Bronchial epithelial cell (primary cell): ENCODE results near the gene PXDN. TPM values are rescaled to one million over a fixed set of nuclear protein-coding genes. Genes with fewer than 3 reads are reported as not detected.

Source experiments
- DNase-seq: peaks from one replicate; pipeline ENCODE4 v3.0.0-alpha.2; 2010; ENCODE audit warnings: low read depth
- FAIRE-seq: peaks from 2 replicates; lab custom pipeline; 2011; peaks lifted over from hg19 to GRCh38; lab: Jason Lieb, UNC
- H3K27me3 ChIP-seq: 2 replicates; pipeline ENCODE4 v1.5.1; 2011; ENCODE audit warnings: low read length; ENCODE audit not compliant: control insufficient read depth, insufficient read depth
- H3K36me3 ChIP-seq: 2 replicates; pipeline ENCODE4 v1.5.1; 2011; ENCODE audit warnings: low read length; ENCODE audit not compliant: control insufficient read depth, insufficient read depth
- H3K4me3 ChIP-seq: 2 replicates; pipeline ENCODE4 v1.5.1; 2011; ENCODE audit warnings: mild to moderate bottlenecking, low read depth, low read length, control low read depth
- total RNA-seq: library from RNA; depleted of rRNA; stranded (reverse); fragments of >200 nt; gene quantifications from 2 replicates; pipeline ENCODE4 v1.2.1, GENCODE V29; 2014
- TF ChIP-seq, protein P1 (sequence below): IDR thresholded peaks from 2 replicates; pipeline ENCODE4 v1.5.1; 2011; ENCODE audit warnings: mild to moderate bottlenecking, moderate library complexity, low read length, control low read depth, inconsistent platforms; ENCODE audit not compliant: insufficient read depth, severe bottlenecking

PXDN gene
- total RNA-seq, 1 donor from 2014 or later, result 34.0 TPM

DNA sequence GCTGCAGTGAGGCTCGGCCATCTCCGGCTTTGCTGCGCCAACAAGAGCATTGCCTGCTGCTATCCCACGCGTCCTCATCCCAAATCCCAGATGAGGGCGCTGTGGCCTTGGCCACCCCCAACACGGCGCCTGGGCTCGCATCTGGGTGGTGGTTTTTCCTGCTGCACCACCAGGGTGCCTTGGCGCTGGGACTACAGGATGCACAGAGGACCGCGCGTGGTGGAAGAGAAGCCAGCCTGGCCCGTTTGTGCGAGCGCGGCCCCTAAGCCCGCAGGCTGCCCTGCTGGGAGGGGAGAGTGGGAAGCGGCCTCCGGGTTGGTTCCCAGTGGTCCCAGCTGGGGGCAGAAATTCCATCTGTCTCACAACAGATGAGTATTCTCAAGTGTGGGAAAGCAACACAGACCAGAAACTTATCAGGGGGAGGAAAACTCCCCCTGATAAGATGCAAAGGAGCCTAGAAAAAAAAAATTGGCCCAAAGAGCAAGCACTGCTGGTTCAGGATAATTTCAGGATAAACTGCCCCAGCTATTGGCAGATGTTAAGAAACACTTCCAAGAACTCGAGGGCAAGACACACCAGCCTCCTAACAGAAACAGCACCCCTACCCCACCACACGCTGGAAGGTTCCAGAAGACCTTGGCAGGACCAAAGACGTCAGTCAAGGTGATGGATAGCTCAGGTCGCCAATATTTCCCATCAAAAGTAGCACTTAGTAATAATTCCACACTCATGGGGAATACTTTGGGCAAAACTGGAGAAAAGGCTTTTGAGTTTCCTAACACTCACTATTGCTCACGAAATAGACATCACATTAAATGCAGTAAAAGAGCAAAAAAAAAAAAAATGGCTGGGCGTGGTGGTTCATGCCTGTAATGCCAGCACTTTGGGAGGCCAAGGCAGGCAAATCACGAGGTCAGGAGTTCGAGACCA is 152.1 kb downstream of the PXDN start:
- H3K36me3 ChIP-seq, result no peaks in the 10 kb centered on the region
- no peaks in the 10 kb centered on the region for H3K27me3 ChIP-seq
- peak; percentile 66 for DNase-seq
- TF ChIP-seq, protein P1, sequence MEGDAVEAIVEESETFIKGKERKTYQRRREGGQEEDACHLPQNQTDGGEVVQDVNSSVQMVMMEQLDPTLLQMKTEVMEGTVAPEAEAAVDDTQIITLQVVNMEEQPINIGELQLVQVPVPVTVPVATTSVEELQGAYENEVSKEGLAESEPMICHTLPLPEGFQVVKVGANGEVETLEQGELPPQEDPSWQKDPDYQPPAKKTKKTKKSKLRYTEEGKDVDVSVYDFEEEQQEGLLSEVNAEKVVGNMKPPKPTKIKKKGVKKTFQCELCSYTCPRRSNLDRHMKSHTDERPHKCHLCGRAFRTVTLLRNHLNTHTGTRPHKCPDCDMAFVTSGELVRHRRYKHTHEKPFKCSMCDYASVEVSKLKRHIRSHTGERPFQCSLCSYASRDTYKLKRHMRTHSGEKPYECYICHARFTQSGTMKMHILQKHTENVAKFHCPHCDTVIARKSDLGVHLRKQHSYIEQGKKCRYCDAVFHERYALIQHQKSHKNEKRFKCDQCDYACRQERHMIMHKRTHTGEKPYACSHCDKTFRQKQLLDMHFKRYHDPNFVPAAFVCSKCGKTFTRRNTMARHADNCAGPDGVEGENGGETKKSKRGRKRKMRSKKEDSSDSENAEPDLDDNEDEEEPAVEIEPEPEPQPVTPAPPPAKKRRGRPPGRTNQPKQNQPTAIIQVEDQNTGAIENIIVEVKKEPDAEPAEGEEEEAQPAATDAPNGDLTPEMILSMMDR, result peak; percentile 85
- no peak for FAIRE-seq
- no peak overlapping the region for H3K4me3 ChIP-seq

DNA sequence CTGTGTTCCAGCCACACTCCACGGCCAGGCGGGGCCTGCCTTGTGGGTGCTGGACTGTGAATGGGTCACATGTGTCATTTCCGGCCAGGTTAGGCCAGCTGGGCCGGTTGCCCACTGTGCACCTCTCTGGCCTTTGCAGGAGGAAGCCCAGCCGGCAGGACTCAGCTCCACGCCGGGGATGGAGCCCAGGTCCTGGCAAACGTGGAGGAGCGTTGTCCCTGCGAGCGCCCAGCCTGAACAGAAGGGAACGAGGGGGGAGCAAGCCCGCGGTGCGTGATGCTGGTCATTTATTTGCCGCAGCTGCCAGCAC is 152.9 kb downstream of the PXDN start:
- no peak for FAIRE-seq
- Histone ChIP-seq H3K36me3 (no peaks in the 10 kb centered on the region), H3K27me3 (peaks cover 1% of the 10 kb centered on the region), H3K4me3 (no peak overlapping the region)
- TF ChIP-seq, protein P1, result no peak
- DNase-seq, result no peak

DNA sequence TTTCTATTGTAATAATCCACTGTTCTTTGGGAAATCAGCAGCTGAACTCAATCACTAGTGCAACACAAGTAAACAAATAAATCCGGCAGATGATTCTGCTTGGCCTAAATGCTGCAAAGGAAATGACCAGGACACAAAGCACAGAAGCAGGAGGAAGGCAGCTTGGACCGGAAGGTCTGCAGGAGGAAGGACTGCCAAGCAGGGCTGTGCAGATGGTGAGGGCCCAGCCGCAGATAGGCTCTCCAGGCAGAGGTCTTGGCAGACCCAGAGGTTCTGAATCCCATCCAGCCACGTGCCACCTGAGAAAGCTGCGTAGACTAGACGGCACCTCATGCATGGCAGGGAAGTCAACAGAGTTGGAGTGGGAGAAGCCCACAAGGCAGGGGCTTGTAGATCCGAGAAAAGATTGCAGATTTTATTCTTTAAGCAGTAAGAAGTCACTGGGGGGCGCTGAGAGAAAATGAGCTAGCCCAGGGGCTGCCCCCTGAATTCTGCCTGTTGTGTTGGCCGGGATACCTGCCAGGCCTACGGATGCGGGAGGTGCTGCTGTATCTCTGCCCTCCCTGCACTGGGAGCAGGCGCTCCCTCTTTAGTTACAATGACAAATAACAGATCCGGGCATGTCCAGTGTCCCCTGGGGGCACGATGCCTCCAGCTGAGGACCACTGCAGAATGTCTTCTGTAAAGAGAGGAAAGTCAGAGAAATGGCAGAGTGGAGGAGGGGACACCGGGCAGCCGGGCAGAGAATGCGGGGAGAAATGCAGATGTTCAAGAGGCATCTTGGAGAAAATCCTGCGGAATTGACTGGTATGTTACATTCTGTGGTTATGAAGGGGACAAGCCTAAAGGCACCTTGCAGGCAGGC is 153.5 kb downstream of the PXDN start:
- no peak overlapping the region for H3K4me3 ChIP-seq
- FAIRE-seq, result no peak
- TF ChIP-seq, protein P1, result no peak
- no peak for DNase-seq
- peaks cover 5% of the 10 kb centered on the region for H3K27me3 ChIP-seq
- no peaks in the 10 kb centered on the region for H3K36me3 ChIP-seq

DNA sequence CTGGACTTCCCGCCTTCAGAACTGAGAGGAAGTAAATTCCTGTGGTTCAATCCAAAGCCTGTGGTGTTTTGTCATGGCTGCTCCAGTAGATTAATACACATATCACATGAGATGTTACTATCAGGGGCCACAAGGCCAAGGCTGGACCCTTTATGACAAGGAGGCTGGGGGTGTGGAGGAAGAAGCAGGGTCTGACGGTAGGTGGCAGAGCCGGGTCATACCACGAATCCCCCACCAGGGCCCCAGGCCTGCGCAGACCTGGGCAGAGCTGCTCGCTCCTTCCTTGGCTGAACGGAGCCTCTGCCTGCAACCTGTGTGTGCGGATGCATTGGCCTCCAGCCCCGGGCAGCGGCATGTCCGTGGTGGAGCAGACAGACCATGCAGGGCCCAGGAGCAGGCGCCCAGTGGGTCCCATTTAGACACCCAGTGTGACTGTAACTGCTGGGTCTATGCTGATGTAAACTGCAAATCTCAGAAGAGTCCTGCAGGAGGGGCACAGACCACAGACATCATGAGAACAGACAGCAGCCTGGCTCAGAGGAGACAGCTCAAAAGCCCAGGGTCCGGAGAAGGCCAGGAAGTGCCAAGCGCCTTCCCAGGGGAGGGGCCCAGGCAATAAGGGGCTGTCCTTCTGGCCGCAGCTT is 155.2 kb downstream of the PXDN start:
- no peak for FAIRE-seq
- TF ChIP-seq, protein P1, result no peak
- Histone ChIP-seq H3K4me3 (no peak overlapping the region), H3K36me3 (no peaks in the 10 kb centered on the region), H3K27me3 (peaks cover 5% of the 10 kb centered on the region)
- DNase-seq, result no peak

DNA sequence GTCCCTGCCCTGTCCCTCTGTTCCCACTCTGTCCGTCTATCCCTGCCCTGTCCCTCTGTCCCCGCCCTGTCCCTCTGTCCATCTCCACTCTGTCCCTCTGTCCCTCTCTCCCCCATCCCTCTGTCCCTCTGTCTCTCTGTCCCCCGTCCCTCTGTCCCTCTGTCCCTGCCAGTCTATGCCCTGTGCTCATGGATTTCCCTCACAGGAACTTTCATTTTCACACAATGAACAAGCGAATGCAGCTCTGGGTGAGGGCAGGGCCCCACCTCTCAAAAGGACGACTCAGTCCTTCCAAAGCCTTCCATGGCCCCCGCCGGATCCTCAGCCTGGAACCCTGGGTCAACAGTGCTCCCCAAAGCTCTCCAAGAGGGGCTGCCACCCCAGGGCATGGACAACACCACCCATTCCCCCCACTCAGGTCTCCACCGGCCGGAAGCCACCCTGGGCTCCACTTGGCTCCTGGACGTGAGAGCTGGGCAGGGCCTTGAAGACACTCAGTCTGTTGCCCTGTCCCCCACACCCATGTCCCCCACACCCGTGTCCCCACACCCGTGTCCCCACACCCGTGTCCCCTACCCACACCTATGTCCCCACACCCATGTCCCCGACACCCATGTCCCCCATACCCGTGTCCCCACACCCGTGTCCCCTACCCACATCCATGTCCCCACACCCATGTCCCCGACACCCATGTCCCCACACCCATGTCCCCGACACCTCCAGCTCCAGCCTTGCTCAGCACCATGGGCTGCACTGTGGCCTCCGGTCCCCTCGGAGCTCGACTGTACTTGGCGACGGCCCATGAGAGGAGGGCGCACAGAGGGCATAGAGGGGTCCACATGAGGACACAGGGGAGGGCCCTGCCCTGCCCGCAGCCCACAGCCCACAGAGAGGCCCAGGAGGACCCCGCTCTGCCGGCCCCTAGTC is 156.0 kb downstream of the PXDN start:
- Histone ChIP-seq H3K27me3 (peaks cover 5% of the 10 kb centered on the region), H3K4me3 (no peak overlapping the region), H3K36me3 (no peaks in the 10 kb centered on the region)
- no peak for FAIRE-seq
- TF ChIP-seq, protein P1, result no peak
- DNase-seq, result no peak
